ENCODE measurements around the gene PYGB.
"Not testable (repeated sequence)": the region's sequence is repeated elsewhere in the genome, so short reads cannot be mapped to it uniquely, and the experiment has no call there.

Gene PYGB

DNA sequence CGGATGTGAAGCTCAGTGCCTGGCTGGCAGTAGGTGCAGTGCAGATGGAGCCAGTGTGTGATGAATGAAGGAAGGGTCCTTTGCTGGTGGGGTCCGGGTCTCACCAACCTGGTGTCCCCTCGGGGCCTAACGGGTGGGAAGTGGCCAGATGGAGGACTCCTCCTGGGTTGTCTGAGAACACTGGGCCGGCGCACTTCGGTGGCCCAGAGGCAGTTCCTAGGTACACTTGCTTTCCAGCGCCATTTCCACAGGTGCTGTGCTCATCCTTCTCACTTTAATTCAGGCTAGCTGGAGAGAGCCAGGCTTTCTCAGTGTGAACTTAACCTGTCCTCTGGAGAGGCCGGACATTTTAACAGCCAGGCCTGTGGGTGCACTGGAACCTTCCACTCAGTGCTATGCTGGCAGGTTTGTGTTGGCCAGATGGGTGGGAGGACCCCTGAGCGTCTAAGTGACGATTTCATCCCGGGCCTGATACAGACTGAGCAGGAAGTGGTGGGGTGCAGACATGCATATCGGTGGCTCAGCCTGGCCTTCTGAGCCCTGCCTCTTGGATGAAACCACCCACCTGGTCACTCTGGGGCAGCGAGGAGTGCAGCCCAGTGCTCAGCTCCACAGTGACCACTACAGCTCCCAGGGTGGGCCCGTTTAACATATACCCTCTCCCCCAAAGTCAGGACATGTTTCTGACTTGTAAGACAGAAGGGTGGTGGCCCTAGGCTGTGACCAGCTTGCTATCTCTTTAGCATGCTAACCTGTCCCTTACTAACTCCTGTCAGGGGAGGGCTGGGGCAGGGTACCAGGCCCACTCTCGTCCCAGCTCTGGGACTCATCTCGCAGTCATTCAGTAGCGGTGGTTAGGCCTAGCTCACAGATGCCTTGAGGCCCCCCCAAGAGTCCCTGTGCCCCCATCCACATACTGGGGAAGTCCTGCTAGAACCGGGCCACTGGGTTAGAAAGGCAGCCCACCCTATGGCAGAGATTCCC lies 8.2 kb upstream of the PYGB start:
- TF ChIP-seq POLR2A (IDR thresholded peaks at IDR 0.05; ENCODE audit: extremely low read depth, insufficient read length) (no peak), MYC (IDR thresholded peaks at IDR 0.05; ENCODE audit: low read depth, low read length) (no peak)
- TF ChIP-seq, protein P1, sequence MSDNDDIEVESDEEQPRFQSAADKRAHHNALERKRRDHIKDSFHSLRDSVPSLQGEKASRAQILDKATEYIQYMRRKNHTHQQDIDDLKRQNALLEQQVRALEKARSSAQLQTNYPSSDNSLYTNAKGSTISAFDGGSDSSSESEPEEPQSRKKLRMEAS (IDR thresholded peaks at IDR 0.05; ENCODE audit: low read depth, low read length), result no peak
- TF ChIP-seq, protein P2, sequence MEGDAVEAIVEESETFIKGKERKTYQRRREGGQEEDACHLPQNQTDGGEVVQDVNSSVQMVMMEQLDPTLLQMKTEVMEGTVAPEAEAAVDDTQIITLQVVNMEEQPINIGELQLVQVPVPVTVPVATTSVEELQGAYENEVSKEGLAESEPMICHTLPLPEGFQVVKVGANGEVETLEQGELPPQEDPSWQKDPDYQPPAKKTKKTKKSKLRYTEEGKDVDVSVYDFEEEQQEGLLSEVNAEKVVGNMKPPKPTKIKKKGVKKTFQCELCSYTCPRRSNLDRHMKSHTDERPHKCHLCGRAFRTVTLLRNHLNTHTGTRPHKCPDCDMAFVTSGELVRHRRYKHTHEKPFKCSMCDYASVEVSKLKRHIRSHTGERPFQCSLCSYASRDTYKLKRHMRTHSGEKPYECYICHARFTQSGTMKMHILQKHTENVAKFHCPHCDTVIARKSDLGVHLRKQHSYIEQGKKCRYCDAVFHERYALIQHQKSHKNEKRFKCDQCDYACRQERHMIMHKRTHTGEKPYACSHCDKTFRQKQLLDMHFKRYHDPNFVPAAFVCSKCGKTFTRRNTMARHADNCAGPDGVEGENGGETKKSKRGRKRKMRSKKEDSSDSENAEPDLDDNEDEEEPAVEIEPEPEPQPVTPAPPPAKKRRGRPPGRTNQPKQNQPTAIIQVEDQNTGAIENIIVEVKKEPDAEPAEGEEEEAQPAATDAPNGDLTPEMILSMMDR (IDR thresholded peaks at IDR 0.05; ENCODE audit: low read depth, low read length), result no peak
- H3K4me3 ChIP-seq (ENCODE audit: low read depth, low read length), result no peak overlapping the region
- DNase-seq (ENCODE audit: low read depth), result no peak

DNA sequence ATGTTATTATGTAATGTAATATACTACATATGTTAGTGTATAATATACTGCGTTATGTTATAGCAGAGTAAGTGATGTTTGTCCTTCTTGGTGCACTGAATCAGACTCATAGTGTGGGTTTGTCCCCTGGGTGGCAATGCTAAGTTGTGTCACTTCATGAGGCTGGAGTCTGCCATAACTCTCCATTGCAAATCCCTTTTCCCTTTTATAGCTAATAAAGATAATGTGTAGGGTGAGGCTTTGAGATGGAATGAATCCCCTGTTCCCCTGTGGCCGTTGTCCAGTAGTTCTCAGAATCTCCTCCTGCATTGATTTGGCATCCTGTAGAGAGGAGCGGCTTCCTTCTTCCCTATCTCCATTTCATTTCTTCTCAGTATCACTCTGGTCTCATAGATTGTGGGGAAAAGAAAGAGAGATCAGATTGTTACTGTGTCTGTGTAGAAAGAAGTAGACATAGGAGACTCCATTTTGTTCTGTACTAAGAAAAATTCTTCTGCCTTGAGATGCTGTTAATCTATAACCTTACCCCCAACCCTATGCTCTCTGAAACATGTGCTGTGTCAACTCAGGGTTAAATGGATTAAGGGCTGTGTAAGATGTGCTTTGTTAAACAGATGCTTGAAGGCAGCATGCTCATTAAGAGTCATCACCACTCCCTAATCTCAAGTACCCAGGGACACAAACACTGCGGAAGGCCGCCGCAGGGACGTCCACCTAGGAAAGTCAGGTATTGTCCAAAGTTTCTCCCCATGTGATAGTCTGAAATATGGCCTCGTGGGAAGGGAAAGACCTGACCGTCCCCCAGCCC lies 6.8 kb upstream of the PYGB start:
- H3K4me3 ChIP-seq (ENCODE audit: low read depth, low read length); DNase-seq (ENCODE audit: low read depth): not testable (repeated sequence)

DNA sequence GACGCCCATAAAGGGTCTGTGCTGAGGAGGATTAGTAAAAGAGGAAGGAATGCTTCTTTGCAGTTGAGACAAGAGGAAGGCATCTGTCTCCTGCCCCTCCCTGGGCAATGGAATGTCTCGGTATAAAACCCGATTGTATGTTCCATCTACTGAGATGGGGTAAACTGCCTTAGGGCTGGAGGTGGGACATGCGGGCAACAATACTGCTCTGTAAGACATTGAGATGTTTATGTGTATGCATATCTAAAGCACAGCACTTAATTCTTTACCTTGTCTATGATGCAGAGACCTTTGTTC lies 6.3 kb upstream of the PYGB start:
- H3K4me3 ChIP-seq (ENCODE audit: low read depth, low read length); DNase-seq (ENCODE audit: low read depth): not testable (repeated sequence)

DNA sequence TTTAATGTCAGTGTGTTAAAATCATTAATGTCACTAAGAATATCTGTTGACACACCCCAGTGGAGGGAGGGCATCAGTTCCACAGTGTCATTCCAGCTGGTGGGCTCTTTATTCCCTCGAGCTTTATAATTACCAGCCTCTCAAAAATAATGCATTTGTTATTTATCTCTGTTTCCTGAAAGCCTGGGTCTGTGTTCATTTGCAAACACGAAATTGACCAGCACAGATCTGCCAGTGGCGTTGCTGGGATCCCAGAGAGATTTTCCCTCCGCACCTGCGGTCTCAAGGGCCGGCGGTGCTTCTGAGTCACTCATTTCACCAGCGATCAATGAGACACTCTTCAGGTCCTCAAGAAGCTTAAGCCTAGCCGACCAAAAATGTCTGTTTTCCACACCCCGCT lies 5.7 kb upstream of the PYGB start:
- no peak for DNase-seq (ENCODE audit: low read depth)
- no peak overlapping the region for H3K4me3 ChIP-seq (ENCODE audit: low read depth, low read length)
- TF ChIP-seq, protein P1 (IDR thresholded peaks at IDR 0.05; ENCODE audit: low read depth, low read length), result no peak
- TF ChIP-seq POLR2A (IDR thresholded peaks at IDR 0.05; ENCODE audit: extremely low read depth, insufficient read length) (no peak), MYC (IDR thresholded peaks at IDR 0.05; ENCODE audit: low read depth, low read length) (no peak)
- TF ChIP-seq, protein P2 (IDR thresholded peaks at IDR 0.05; ENCODE audit: low read depth, low read length), result no peak

DNA sequence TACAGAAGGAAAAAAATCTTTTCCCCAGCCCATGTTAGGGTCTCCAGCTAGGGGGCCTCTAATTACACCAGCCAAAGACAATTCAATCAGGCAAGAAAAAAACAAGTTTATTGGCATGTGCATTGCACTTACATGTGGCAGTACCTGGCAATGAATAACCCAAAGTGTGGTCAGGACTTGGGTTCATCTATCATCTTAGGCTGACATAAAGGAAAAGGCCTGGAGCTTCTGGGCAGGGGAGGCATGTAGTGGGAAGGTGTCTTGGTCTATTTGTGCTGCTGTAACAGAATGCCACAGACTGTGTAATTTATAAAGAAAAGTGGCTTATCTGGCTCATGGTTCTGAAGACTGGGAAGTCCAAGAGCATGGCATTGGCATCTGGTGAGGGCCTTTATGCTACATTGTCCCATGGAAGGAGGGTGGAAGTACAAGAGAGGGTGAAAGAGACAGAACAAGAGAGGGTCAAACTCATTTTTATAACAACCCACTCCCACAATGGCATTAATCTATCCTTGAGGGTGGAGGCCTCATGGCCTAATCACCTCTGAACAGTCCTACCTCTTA lies 4.4 kb upstream of the PYGB start:
- no peak for DNase-seq (ENCODE audit: low read depth)
- TF ChIP-seq, protein P2 (IDR thresholded peaks at IDR 0.05; ENCODE audit: low read depth, low read length), result no peak
- TF ChIP-seq MYC (IDR thresholded peaks at IDR 0.05; ENCODE audit: low read depth, low read length) (no peak), POLR2A (IDR thresholded peaks at IDR 0.05; ENCODE audit: extremely low read depth, insufficient read length) (no peak)
- TF ChIP-seq, protein P1 (IDR thresholded peaks at IDR 0.05; ENCODE audit: low read depth, low read length), result no peak
- H3K4me3 ChIP-seq (ENCODE audit: low read depth, low read length), result no peak overlapping the region

DNA sequence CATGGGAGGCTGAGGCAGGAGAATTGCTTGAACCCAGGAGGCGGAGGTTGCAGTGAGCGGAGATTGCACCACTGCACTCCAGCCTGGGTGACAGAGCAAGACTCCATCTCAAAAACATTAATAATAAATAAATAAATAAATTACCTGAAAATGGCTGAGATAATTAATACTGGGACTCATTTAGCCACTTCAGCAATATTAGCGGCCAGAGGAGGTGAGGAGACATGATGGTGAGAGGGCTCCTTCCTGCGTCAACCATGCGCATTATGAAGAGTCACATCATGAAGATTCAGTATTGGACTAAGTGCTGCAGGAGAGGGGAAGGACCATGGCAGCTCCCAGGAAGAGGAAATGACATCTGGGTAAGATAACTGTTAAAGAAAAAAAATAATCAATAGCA lies 2.9 kb upstream of the PYGB start:
- DNase-seq (ENCODE audit: low read depth), result no peak
- no peak overlapping the region for H3K4me3 ChIP-seq (ENCODE audit: low read depth, low read length)
- TF ChIP-seq MYC (IDR thresholded peaks at IDR 0.05; ENCODE audit: low read depth, low read length), result no peak
- TF ChIP-seq, protein P1 (IDR thresholded peaks at IDR 0.05; ENCODE audit: low read depth, low read length), result no peak
- TF ChIP-seq POLR2A (IDR thresholded peaks at IDR 0.05; ENCODE audit: extremely low read depth, insufficient read length), result no peak

DNA sequence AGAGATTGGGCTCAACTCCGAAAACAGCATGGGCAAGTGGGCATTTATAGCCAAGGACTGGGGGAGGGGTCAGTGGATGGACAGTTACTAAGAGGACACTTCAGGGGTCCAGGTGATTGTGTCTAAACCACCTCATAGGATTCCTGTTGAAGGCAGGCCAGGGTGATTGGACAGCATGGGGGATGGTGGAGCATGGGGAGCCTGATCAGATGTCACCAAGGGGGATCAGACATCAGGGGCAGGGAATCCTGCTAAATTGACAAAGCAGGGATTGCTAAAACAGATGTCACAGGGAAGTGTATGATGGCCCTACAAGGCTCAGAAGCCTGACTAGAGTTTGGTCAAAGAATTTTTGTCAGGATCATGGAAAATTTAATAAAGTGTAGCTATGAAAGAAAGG lies 2.4 kb upstream of the PYGB start:
- TF ChIP-seq MYC (IDR thresholded peaks at IDR 0.05; ENCODE audit: low read depth, low read length) (no peak), POLR2A (IDR thresholded peaks at IDR 0.05; ENCODE audit: extremely low read depth, insufficient read length) (no peak)
- TF ChIP-seq, protein P2 (IDR thresholded peaks at IDR 0.05; ENCODE audit: low read depth, low read length), result no peak
- TF ChIP-seq, protein P1 (IDR thresholded peaks at IDR 0.05; ENCODE audit: low read depth, low read length), result no peak
- DNase-seq (ENCODE audit: low read depth), result no peak

More for the DNA sequence above, 2.4 kb upstream of the PYGB start:
- H3K4me3 ChIP-seq (ENCODE audit: low read depth, low read length), result no peak overlapping the region
